DMS53 treated with DMSO at 0.1 percent for 48 hours (cell line): ENCODE measurements around the gene CCR3.

Source experiments
- DNase-seq: peaks from one replicate; lab custom pipeline; 2025; ENCODE audit not compliant: unreplicated experiment; lab: John Stamatoyannopoulos, UW

The CCR3 gene

DNA sequence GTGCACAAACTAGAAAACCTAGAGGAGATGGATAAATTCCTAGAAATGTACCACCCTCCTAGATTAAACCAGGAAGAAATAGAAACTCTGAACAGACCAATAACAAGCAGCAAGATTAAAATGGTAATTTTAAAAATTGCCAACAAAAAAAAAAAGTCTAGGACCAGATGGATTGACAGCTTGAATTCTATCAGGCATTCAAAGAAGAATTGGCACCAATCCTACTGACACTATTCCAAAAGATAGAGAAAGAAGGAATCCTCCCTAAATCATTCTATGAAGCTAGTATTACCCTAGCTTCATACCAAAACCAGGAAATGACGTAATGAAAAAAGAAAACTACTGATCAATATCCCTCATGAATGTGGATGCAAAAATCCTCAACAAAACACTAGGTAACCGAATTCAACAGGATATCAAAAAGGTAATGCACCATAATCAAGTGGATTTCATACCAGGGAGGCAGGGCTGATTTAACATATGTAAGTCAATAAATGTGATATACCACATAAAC, 24.0 kb upstream of the CCR3 start:
- no peak for DNase-seq

DNA sequence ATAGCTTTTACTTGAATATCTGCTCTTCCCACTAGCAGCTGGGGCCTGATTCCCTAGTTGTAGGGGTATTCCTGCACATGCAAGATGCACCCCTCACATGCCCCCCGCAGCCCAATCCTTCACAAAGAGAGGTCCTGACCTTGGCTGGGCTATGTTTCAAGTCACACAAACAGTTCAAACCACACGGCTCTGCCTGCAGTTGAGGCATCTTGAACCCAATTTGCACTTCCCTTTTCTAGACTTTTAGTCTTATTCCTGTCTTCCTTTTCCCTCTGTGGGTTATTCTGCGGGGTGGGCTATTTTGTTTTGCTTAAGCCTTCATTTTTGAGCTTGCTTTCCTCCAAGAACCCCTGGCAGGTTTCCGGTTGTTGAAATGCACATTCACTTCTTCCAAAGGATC, 20.9 kb upstream of the CCR3 start:
- DNase-seq = no peak

DNA sequence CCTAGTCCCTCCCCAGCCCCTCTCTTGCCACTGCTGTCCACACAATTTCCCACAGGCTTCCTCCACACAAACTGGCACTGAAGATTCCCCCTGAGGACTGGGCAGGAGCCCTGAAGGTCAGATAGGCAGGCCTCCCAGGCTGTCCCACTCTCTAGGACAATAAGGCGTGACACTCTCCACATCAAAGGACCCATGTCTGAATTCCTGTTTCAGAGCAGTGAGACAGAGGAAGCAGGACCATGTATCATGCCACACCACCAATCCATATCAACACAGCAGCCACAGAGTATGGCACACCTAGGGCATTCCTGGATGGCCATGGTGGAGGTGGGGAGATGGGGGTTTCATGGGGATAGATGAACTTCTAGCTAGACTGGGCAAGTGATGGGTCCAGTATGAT, 20.3 kb upstream of the CCR3 start:
- no peak for DNase-seq

DNA sequence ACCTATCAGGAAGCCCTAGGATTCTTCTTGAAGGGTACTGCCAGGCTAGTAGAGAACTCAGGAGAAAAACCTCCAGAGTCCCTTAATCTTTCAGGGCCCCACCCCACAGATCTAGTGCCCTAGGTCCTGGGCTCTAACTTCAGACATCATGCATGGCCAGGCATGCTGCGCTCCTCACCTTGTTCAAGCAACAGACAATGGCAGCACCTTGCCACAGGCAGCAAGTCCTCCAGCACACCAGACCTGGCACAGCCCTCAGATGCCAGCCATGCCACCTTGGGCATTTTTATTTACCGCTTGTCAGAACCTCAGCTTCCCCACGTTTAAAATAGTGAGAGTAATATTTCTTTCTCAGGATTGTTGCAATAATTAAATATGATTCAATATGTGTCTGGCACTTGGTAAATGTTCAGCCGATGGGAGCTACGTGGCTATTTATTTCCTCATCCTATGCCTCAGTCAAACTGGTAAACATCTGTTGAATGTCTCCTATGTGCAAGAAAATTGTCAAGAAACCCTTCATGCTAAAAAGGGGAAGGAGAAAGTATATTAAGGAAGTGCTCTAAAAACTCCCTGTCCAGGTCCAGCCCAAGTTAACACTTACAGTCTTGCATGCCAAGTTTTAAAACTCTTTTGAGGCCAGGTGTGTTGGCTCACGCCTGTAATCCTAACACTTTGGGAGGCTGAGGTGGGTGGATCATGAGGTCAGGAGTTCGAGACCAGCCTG, 19.7 kb upstream of the CCR3 start:
- no peak for DNase-seq

DNA sequence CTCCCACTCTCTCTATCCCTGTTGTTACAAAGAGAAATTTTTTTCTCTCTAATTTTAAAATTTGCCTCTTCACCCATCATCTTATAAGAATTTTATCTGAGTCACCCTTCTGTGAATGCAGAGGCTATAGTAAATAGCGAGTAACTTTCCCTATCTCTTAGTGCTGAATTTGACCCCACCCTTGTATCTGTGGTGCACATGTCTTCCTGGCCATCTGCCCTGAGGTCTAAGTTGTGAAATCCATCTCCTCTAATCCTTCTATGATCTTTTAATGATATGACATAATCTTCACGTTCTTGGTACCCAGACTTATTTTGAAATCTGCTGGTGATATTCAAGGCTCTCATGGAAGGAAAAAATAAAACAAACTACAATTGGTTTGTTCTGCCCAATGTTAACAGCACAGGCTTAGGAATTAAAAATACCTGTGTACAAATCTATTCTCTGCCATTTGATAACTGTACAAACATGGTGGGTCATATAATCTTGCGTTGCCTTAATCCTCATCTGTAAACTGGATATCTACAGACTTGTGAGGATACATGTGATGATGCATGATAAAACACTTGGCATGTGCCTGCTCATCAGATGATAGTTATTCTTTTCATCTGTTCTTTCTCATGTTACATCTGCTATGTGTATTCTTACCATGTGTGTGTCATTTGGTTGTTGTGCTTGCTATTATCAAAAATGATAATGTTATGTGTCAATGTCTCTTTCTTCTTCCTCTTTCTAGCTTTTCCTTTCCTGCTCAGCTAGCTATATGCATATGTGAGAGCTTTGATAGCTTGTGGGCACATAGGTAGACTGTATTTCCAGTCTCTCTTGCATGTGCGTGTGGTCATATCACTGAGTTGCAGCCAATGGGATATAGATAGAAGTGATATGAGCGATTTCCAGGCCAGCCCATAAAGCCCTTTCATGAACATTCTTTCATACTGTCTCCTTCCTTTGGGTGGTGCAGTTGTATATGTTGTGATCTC, 13.7 kb upstream of the CCR3 start:
- DNase-seq = no peak

DNA sequence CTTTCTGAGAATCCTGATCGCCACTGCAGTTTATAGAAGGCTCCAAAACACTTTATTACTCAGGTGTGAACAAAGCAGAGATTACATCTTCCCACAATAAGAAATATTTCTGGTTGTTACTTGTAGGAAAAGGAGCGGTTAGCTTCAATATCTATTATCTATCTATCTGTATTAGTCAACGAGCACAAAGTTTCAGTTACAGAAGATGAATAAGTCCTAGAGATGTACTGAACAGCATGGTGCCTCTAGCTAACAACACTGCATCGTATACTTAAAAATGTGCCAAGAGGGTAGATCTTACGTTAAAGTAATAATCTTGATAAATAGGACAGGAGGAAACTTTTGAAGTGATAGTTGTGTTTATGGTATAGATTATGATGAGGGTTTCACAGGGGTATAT, 10.9 kb upstream of the CCR3 start:
- no peak for DNase-seq

DNA sequence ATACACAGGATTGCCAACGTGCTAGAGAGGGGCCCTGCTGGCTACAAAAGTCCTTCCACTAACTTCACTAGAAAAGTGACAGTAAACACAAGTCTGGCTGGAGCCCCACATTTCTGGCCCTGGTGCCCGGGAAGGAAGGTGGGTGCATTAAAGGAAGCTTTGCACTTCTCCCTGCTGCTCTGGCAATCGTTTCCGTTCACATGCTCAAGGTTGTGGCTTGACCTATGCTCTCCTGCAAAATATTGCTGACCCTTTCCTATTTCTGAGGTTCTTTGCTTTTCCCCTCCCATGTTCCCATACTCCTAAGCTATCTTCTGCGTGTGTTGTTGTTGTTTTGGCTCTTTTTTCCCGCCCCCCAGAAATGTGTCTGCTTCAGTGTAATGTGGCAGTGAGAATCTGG, 9.1 kb upstream of the CCR3 start:
- no peak for DNase-seq

DNA sequence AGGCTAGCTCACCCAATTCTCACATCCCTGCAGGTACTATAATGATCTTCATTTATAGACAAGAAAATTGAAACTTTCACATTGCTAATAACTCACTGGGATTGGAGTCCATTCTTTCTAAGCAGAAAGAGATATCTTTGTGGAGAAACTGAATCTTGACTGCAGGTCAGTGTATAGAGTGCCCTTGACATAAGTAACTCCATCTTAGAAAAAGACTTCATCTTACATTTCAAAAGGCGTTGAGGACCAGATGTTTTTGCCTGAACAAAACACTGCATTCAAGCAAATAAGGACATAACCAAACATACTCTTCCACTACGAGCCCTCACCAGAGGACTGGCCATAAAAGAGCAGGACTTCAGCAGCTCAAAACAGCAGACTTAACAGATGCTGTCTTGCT, 6.8 kb upstream of the CCR3 start:
- no peak for DNase-seq

DNA sequence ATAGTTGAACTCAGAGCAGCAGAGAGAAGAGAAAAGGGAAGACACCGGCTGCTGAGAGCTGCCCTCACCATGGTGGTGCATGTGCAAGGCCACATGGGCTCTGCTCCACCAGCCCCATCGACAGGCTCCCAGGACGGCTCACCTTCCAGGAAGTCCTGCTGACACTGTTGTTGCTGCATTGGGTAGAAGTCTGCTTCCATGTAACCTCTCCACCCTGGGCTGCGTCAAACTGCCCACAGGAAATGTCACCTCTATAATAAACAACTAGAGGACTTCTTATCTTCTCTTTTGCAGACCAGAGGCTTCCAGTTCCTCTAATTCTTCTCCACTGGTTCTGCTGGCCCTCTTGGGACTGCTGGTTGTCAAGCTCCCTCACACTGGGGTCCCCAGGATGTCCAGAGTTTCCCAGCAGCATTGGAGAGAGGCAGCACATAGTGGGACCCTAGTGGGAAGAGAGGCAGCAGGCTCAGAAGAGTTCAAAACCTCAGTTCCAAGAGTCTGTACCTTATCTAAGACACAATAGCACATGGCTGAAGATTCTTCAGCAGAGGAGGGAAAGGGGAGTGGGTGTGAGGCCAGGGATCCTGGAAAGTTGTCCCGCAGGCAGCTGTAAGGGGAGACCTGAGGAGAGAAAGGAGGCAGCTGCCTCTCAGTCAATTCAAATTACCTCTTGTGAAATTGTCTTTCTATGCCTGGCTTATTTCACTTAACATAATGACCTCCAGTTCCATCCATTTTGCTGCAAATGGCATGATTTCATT, 5.8 kb upstream of the CCR3 start:
- no peak for DNase-seq

DNA sequence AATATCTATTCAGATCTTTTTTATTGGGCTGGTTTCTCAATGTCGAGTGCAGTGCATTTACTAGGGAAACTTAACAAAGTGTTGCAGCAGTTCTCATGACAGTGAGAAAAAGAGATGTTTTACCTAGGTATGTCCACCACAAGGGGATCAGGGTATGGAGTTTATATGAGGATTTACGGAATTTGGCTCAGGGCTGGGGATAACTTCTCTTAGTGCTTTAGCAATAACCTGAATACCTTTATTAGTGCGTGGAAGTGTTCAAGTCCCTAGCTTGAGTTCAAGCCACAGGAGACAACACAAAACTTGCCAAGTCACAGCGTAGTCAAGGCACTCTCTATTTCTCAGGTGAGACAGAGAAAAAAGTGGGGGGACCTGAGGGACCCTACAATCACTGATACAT, 3.9 kb upstream of the CCR3 start:
- no peak for DNase-seq

DNA sequence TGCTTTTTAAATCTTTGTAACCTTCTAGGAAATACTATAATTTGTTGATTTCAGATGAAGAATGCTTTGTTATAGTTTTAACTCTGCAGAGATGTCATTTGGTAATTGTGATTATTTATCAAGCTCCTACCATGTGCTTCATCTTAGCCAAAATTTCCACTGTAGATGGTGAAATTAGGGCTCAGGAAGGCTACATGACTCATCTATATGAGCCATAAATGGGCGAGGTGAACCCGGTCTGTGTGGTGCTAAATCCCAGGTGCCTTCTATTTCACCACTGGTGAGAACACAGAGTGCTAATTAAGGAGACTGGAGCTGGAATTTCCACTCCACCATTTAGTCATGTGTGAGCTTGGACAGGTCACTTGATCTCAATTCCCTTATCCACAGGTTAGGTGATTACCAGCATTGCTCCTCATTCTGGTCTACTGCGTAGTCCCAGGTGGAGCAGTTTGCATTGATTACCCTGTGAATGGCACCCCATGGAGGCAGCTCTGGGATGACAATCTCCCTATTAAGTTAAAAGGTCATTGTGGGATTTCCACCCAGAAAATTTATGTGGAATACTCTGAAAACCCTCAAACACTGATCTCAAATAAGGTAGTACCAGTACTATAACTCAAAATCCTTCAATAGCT, 2.8 kb upstream of the CCR3 start:
- DNase-seq = no peak

DNA sequence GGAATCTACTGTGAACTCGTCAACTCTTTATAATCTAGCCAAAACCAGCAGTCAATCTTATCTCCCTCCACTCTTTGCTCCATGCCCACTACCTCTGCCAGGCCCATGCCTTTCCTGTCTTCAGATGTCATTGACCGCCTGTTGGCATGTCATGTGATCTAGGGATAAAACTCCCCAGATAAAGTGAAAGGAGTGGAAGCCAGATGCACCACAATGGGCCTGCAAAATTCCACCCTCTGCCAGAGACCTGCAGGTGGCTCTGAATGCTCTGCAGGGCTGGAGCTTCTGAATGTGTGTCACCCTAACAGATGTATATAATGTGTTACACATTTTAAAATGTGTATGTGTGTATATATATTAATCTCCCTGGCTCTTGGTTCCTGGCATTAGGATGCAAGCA, 2.3 kb upstream of the CCR3 start:
- DNase-seq = no peak

DNA sequence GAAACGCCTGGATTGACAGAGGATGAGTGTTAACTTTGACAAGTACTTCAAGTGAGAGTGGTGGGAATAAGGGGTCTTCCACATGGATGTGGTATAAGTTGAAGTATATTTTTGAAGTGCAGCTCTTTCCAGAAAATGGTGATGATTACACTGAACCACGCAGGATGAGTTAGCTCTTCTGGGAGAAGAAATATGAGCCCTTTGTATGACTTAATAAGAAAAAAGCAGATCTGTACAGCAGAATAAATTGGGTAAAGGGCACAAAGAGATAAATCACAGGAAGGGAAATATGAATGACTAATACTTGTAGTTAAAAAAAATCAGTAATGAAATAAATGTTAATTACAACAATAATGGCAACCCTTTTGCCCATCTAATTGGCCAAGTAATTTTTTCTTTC, 1.3 kb downstream of the CCR3 start:
- DNase-seq = no peak

DNA sequence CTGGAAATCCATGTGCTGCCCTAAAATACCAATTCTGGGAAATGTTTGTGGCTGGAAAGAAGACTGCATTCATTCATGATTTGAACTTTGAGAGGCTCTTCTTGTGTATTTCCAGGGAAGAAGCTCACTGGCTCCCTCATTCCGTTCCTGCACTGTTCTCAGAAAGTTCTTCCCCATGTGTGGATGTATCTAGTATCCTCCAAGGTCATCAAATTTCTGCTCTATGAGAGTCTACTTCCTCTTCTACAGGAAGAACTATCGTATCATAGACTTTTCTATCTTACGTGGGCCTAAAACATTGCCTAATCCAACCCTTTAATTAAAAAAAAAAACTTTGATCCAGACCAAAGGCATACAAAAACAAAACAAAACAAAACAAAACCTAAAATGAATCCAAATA, 2.9 kb downstream of the CCR3 start:
- no peak for DNase-seq

DNA sequence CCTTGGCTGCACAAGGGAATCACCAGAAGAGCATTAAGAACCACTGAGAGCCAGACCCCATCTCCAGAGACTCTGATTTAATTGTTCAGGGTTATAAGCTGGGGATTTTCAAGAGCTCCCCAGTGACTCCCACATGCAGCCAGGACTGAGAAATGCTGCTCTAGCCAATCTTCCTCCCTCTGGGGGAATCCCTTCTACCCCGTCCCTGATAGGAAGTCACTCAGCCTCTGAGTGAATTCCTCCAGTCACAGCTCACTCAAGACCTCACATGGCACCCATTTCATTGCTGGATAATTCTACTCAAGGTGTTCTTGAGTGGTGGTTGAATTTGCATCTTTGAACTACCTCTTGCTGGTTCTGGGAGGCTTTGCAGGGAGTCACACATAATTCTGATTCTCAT, 10.7 kb downstream of the CCR3 start:
- DNase-seq = no peak

DNA sequence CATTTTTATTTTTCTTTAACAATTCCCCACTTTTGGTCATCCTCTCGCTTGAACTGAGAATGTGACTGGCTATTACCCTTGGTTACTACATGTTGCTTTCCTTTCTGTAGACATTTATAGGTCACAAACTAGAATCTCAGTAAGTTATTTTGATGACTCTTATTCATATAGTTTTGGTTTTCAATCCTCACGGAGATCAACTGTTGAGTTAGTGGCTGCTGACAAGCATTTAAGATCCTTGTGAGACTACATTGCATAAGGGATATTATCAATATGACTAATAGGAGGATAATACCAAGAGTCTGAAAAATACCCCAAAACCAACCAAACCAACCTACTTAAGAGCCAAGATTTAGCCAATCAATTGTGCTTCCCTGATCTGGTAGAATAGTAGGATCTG, 16.3 kb downstream of the CCR3 start:
- no peak for DNase-seq

DNA sequence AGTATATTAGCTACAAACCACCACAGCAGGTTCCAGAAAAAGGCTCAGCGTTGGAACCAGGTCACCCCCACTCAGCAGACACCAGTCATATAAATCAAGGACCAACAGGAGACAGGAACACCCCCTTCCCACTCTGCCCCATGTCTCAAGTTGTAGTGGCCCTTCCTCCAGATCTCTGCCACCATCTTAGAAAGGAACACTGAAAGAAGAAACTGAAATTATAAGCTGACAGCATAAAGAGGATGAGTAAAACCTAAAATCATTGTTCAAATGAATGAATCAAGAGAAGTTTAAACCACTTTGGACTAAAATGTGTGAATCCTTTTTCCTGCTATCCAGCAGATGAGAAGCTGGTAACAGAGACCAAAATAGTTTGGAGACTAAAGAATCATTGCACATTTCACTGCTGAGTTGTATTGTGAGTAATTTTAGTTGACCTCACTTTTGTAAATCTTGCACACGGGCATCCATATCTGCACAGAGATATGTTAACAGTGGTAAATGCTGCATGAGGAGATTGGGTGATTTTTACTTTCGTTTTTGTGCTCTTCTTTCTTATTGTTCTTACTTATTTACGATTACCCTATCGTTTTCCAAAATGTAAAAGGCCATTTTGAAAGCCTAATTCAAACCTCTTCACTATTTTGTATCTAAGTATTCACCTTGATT, 19.8 kb downstream of the CCR3 start:
- no peak for DNase-seq

DNA sequence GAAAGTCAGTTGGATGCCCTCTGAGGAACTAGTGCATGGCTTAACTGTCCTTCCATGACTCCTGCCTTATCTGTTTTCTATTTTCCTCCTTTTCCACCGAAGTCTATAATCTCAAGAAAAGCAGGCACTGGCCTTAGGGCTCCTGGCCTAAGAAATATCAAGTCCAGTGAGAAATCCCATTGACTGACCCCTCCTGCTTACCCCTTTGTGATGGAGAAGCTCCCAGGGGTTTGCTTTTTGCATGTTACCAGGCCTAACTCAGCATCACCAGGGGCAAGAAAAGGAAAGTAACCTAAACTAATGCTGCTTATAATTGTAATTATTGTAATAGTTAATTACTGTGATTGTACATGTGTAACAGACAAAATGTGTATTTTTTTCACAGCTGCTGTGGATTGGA, 21.7 kb downstream of the CCR3 start:
- no peak for DNase-seq

DNA sequence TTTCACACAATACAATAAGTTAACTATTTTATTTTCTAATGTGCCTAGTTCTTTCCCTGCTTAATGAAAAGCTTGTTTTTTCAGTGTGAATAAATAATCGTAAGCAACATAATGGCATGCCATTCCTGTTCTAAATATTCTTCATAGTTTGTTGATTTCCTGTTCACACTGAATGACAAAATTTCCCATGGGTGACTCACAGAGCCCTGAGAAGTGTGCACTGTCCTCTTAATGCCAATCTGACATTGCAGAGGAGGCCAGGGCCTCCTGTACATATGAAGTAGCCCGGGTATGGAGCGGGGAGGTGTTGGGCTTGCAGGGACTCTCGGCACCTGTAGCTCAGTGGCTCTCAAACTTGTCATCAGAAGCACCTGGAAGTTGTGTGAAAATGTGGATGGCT, 24.3 kb downstream of the CCR3 start:
- DNase-seq = no peak

DNA sequence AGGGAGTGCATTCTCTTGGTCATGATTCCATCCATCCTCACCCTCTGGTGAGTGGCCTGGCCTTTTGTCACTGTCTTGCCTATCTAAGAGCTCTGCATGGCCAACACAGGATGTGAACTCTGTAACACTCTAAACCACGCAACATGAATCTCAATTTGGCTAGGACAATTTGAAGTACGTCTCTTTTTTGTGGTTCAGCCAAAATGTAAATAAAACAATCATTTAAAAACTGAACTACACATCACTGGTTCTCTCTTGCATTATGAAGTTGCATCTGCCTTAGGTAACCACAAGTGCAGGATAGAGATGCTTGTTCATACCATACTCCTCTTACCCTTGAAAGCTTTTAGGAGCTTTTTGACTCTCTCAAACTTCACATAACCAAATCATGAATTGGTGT, 27.3 kb downstream of the CCR3 start:
- no peak for DNase-seq
